PC-3 (cell line): ENCODE measurements around the gene GPR45.

ENCODE experiments used
- EZH2 ChIP-seq: fragments of 300-600 bp; sonication (generic); IDR thresholded peaks from one replicate; pipeline ENCODE4 v1.6.1; 2017; ENCODE audit warnings: antibody characterized with exemption, mild to moderate bottlenecking, low read length; ENCODE audit not compliant: unreplicated experiment
- EZH2phosphoT487 ChIP-seq: fragments of 300-600 bp; sonication (generic); IDR thresholded peaks from 2 replicates; pipeline ENCODE4 v1.6.1; 2018; ENCODE audit warnings: mild to moderate bottlenecking, antibody characterized with exemption, low read length, borderline replicate concordance
- TF ChIP-seq, protein P1 (sequence below): fragments of 300-600 bp; sonication (generic); conservative IDR thresholded peaks from 2 replicates; pipeline ENCODE4 v1.5.1; 2017; ENCODE audit warnings: antibody characterized with exemption, low read depth, mild to moderate bottlenecking, low read length

DNA sequence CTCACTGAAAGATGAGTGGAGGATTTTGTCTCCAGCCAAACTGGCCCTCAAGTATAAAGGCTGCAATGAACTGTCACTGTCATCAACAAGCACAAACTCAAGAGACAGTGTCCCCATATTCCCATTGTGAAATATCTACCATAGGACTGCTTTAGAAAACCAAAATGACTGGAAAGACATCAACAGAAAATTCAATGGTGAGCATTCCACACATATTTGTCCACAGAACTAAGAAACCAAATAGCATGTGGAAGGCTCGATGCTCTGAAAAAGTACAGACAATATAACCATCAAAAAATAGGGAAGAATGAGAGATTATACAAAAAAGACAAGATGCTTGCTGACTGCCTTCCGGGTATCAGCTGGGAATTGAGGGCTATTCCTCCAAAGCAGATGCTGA, 50.4 kb downstream of the GPR45 start:
- TF ChIP-seq, protein P1, sequence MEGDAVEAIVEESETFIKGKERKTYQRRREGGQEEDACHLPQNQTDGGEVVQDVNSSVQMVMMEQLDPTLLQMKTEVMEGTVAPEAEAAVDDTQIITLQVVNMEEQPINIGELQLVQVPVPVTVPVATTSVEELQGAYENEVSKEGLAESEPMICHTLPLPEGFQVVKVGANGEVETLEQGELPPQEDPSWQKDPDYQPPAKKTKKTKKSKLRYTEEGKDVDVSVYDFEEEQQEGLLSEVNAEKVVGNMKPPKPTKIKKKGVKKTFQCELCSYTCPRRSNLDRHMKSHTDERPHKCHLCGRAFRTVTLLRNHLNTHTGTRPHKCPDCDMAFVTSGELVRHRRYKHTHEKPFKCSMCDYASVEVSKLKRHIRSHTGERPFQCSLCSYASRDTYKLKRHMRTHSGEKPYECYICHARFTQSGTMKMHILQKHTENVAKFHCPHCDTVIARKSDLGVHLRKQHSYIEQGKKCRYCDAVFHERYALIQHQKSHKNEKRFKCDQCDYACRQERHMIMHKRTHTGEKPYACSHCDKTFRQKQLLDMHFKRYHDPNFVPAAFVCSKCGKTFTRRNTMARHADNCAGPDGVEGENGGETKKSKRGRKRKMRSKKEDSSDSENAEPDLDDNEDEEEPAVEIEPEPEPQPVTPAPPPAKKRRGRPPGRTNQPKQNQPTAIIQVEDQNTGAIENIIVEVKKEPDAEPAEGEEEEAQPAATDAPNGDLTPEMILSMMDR, result no peak
- TF ChIP-seq EZH2, result no peak
- TF ChIP-seq EZH2phosphoT487, result no peak
